ENCODE measurements around the gene SLC25A14.

DNA sequence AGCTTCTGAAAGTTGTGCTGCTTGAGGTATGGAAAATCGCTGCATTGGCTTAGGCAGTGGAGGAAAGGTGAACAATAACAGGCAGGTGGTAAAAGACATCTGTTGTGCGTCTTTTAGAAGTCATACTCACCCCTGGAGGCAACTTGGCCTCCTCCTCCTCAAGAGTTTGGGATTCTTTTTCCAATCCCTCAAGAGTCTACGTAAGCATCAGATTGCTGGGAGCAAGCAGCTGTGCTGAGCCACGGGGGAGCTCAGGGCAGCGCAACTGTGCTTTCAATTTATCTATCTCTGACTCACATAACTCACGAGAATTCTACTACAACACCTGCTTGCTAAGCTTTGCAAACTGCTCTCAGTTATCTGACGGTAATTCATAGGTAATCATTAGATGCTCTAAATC, 55.6 kb downstream of the SLC25A14 start:
- no peak for TF ChIP-seq EZH2 (IDR thresholded peaks at IDR 0.05; ENCODE audit: borderline replicate concordance, low read depth, low read length, poor library complexity, severe bottlenecking)
- TF ChIP-seq, protein P1, sequence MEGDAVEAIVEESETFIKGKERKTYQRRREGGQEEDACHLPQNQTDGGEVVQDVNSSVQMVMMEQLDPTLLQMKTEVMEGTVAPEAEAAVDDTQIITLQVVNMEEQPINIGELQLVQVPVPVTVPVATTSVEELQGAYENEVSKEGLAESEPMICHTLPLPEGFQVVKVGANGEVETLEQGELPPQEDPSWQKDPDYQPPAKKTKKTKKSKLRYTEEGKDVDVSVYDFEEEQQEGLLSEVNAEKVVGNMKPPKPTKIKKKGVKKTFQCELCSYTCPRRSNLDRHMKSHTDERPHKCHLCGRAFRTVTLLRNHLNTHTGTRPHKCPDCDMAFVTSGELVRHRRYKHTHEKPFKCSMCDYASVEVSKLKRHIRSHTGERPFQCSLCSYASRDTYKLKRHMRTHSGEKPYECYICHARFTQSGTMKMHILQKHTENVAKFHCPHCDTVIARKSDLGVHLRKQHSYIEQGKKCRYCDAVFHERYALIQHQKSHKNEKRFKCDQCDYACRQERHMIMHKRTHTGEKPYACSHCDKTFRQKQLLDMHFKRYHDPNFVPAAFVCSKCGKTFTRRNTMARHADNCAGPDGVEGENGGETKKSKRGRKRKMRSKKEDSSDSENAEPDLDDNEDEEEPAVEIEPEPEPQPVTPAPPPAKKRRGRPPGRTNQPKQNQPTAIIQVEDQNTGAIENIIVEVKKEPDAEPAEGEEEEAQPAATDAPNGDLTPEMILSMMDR (conservative IDR thresholded peaks at IDR 0.05; ENCODE audit: low read depth, low read length) = no peak
